Testis (tissue), 2 donors: Measurements from ENCODE around the gene OR5C1.

Source experiments
- CTCF ChIP-seq, 3 experiments: fragments of 450-650 bp in 2 of 3; fragments of 200-600 bp in 1 of 3; sonication (generic) in 1 of 3; IDR thresholded peaks; one replicate each; pipeline ENCODE4 v1.5.1; 2016 to 2019; ENCODE audit warnings: antibody characterized with exemption in 3 of 3, mild to moderate bottlenecking in 2 of 3, moderate library complexity in 1 of 3
- POLR2A ChIP-seq: fragments of 450-650 bp; IDR thresholded peaks from one replicate; pipeline ENCODE4 v1.6.1; 2017; ENCODE audit warnings: antibody characterized with exemption, mild to moderate bottlenecking, moderate library complexity

DNA sequence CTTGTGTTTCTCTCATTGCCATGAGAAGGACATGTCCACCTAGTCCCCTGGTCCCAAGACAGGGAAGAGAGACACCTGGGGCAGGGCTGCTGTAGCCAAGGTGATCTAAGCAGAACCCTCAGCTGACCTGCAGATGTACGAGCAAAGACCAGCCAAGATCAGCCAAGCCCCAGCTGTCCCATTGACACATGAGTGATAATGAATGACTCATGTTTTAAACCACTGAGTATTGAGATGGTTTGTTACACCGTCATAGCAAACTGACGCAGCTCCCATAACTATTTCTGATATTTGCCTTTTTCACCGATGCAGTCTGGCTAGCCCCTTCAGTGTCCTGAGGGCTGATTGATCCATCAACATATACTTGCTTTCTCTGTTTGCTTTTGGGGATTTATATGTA is 17.9 kb downstream of the OR5C1 start:
- TF ChIP-seq POLR2A (no peak), CTCF (IDR thresholded peaks at IDR 0.05) (no peak)
